HG03354 (cell line): ENCODE data around the gene ARSJ.

Experiments used
- ATAC-seq: cut with Tn5 transposase; IDR thresholded peaks from one replicate; pipeline ENCODE4 v1.9.1; 2021; ENCODE audit warnings: mild to moderate bottlenecking; ENCODE audit not compliant: unreplicated experiment, poor library complexity, severe bottlenecking

ARSJ gene

GRCh38 chr4:113866611-113867010 is 112.8 kb downstream of the ARSJ start:
- no peak for ATAC-seq

GRCh38 chr4:113858924-113859323 is 120.5 kb downstream of the ARSJ start:
- ATAC-seq, result no peak

- no peak for ATAC-seq
These were observed 127.6 kb downstream of the ARSJ start for GRCh38 chr4:113851816-113852215.
